HepG2 (cell line): ENCODE results near the gene GALR3. TPM values are rescaled to one million over a fixed set of nuclear protein-coding genes. Genes with fewer than 3 reads are reported as not detected.

ENCODE experiments used
- ARNT2 ChIP-seq: sonication (generic); formaldehyde crosslinking; IDR thresholded peaks from 2 replicates; pipeline ENCODE4 v1.8.0; 2022; ENCODE audit warnings: mild to moderate bottlenecking, low read depth, missing genetic modification reagents, moderate library complexity
- ATF7-NPFF ChIP-seq: sonication (generic); formaldehyde crosslinking; IDR thresholded peaks from 2 replicates; pipeline ENCODE4 v1.8.1; 2023; ENCODE audit warnings: mild to moderate bottlenecking, low read depth, missing genetic modification reagents, moderate library complexity
- HMGA1 ChIP-seq: sonication (generic); formaldehyde crosslinking; conservative IDR thresholded peaks from 2 replicates; pipeline ENCODE4 v1.4.0; 2020; ENCODE audit warnings: missing genetic modification reagents
- HOXD1 ChIP-seq: sonication (generic); formaldehyde crosslinking; IDR thresholded peaks from 2 replicates; pipeline ENCODE4 v1.5.0; 2020; ENCODE audit warnings: missing genetic modification reagents
- KLF15 ChIP-seq: sonication (generic); formaldehyde crosslinking; IDR thresholded peaks from 2 replicates; pipeline ENCODE4 v1.8.1; 2023; ENCODE audit warnings: borderline replicate concordance, mild to moderate bottlenecking, inconsistent platforms, missing genetic modification reagents, mixed read lengths
- KMT2B ChIP-seq: IDR thresholded peaks from 2 replicates; pipeline ENCODE4 v1.6.1; 2016; ENCODE audit warnings: missing genetic modification reagents, missing compliant biosample characterization
- MIXL1 ChIP-seq: IDR thresholded peaks from 2 replicates; pipeline ENCODE4 v1.6.1; 2016
- MYC ChIP-seq: sonication (generic); formaldehyde crosslinking; IDR thresholded peaks from 2 replicates; pipeline ENCODE4 v1.9.0; 2021; ENCODE audit warnings: missing genetic modification reagents, borderline replicate concordance
- NR1H2 ChIP-seq: sonication (generic); formaldehyde crosslinking; IDR thresholded peaks from 2 replicates; pipeline ENCODE4 v1.8.1; 2022; ENCODE audit warnings: low read depth, missing genetic modification reagents, borderline replicate concordance
- PITX1 ChIP-seq: sonication (generic); formaldehyde crosslinking; IDR thresholded peaks from 2 replicates; pipeline ENCODE4 v1.5.1; 2020; ENCODE audit warnings: mild to moderate bottlenecking, missing genetic modification reagents
- RFX5 ChIP-seq: IDR thresholded peaks from 2 replicates; pipeline ENCODE4 v1.6.1; 2011; ENCODE audit warnings: low read depth, low read length, improper control_type of control experiment
- SMC3 ChIP-seq: IDR thresholded peaks from 2 replicates; pipeline ENCODE4 v1.6.1; 2011; ENCODE audit warnings: low read length, improper control_type of control experiment
- ZFP1 ChIP-seq: IDR thresholded peaks from 2 replicates; pipeline ENCODE4 v1.6.1; 2016
- ZFP41 ChIP-seq: sonication (generic); formaldehyde crosslinking; IDR thresholded peaks from 2 replicates; pipeline ENCODE4 v1.4.0; 2020; ENCODE audit warnings: mild to moderate bottlenecking, missing genetic modification reagents, borderline replicate concordance
- ZNF441 ChIP-seq: sonication (generic); formaldehyde crosslinking; IDR thresholded peaks from 2 replicates; pipeline ENCODE4 v1.7.0; 2021; ENCODE audit warnings: missing genetic modification reagents, borderline replicate concordance
- ZNF501 ChIP-seq: sonication (generic); formaldehyde crosslinking; IDR thresholded peaks from 2 replicates; pipeline ENCODE4 v1.5.1; 2020; ENCODE audit warnings: mild to moderate bottlenecking, moderate library complexity, missing genetic modification reagents
- ZNF768 ChIP-seq: sonication (generic); formaldehyde crosslinking; IDR thresholded peaks from 2 replicates; pipeline ENCODE4 v1.4.0; 2020; ENCODE audit warnings: missing genetic modification reagents
- ZSCAN31 ChIP-seq: sonication (generic); formaldehyde crosslinking; IDR thresholded peaks from 2 replicates; pipeline ENCODE4 v1.5.0; 2020; ENCODE audit warnings: low read depth, mild to moderate bottlenecking, missing genetic modification reagents
- polyA plus RNA-seq, 8 experiments: library from polyadenylated mRNA; depleted of rRNA in 3 of 8; stranded (reverse) in 7 of 8; unstranded in 1 of 8; fragments of >200 nt; fragmentation: Illumina TruSeq in 4 of 8; extraction: Trizol in 4 of 8; gene quantifications; 2 replicates each; pipeline versions ENCODE4 v1.2.1 to v1.2.3, GENCODE V29; 2011 to 2016; ENCODE audit warnings: low read depth in 4 of 8, missing spikeins in 1 of 8, mixed read lengths in 1 of 8; ENCODE audit not compliant: insufficient read depth in 1 of 8
- total RNA-seq, 5 experiments: library from RNA; depleted of rRNA; stranded (reverse); fragments of >200 nt; fragmentation: Illumina TruSeq; extraction: Trizol; gene quantifications; 2 replicates each; pipeline ENCODE4 v1.2.3, GENCODE V29; 2016; ENCODE audit warnings: low read depth in 1 of 5
- TF ChIP-seq, protein P1 (sequence below): IDR thresholded peaks from 2 replicates; pipeline ENCODE4 v1.6.1; 2016
- TF ChIP-seq, protein P2 (sequence below): IDR thresholded peaks from 2 replicates; pipeline ENCODE4 v1.6.1; 2016; ENCODE audit warnings: mild to moderate bottlenecking, missing biosample characterization, missing genetic modification reagents
- TF ChIP-seq, protein P3 (sequence below): sonication (generic); formaldehyde crosslinking; conservative IDR thresholded peaks from 2 replicates; pipeline ENCODE4 v1.5.0; 2020; ENCODE audit warnings: missing genetic modification reagents
- TF ChIP-seq, protein P4 (sequence below): sonication (generic); formaldehyde crosslinking; IDR thresholded peaks from 2 replicates; pipeline ENCODE4 v1.9.0; 2021; ENCODE audit warnings: mild to moderate bottlenecking, missing genetic modification reagents

The GALR3 gene
- total and polyA plus RNA-seq, 2 of the 13 experiments (the other 11 are each of a cell fraction or from before 2014, with no cell fraction given), result 0.13 TPM; not detected in 1

DNA sequence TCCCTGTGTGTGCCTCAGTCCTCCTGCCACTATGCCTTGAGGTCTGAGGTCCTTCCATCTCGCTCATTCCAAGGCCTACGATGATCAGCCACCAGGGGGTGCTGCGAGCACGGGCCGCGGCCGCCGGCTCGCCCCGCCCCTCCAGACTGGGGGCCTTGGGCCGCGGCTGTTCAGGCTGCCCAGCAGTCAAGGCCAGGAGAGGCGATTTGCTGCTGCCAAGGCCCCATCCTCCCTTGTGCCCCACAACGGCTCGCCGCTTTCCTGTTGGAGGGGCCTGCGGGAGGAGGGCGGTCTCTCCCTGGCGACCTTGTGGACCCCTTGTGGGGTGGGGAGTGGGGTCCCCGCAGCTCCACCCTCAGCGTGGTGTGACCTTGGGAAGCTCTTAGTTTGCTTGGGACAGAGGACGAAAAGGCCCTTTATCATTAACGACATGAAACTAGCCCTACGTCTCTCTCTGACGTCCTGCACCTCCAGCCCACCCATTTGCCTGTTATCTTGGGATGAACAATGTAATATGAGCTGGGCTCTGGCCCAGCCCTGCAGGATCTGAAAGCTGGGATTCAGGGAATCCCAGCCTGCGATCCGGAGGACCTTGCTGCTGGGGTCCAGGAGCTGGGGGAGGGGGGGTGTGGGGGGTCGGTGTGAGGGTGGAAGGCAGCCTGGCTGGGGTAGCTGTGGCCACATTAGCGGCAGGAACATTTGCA lies 5.3 kb upstream of the GALR3 start (continued):
- TF ChIP-seq KLF15, result 0 out of 2 replicates have a peak, but pooled peaks have one; percentile 66
- TF ChIP-seq, protein P1, sequence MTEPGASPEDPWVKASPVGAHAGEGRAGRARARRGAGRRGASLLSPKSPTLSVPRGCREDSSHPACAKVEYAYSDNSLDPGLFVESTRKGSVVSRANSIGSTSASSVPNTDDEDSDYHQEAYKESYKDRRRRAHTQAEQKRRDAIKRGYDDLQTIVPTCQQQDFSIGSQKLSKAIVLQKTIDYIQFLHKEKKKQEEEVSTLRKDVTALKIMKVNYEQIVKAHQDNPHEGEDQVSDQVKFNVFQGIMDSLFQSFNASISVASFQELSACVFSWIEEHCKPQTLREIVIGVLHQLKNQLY (CRISPR knock-in tag), result peak; percentile 29; the same call in 1 of the 2 replicates
- TF ChIP-seq HMGA1 (CRISPR knock-in tag), result no peak
- peak; percentile 27; the same call in 1 of the 2 replicates for TF ChIP-seq RFX5
- TF ChIP-seq ZSCAN31, result 0 out of 2 replicates have a peak, but pooled peaks have one; percentile 69
- TF ChIP-seq, protein P2, sequence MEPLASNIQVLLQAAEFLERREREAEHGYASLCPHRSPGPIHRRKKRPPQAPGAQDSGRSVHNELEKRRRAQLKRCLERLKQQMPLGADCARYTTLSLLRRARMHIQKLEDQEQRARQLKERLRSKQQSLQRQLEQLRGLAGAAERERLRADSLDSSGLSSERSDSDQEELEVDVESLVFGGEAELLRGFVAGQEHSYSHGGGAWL (CRISPR knock-in tag), result peak; percentile 44; the same call in 1 of the 2 replicates
- TF ChIP-seq MIXL1, result peak; percentile 62; the same call in 1 of the 2 replicates
- peak; percentile 77 for TF ChIP-seq ZNF768 (CRISPR knock-in tag)
- TF ChIP-seq, protein P3, sequence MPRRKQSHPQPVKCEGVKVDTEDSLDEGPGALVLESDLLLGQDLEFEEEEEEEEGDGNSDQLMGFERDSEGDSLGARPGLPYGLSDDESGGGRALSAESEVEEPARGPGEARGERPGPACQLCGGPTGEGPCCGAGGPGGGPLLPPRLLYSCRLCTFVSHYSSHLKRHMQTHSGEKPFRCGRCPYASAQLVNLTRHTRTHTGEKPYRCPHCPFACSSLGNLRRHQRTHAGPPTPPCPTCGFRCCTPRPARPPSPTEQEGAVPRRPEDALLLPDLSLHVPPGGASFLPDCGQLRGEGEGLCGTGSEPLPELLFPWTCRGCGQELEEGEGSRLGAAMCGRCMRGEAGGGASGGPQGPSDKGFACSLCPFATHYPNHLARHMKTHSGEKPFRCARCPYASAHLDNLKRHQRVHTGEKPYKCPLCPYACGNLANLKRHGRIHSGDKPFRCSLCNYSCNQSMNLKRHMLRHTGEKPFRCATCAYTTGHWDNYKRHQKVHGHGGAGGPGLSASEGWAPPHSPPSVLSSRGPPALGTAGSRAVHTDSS (CRISPR knock-in tag), result 0 out of 2 replicates have a peak, but pooled peaks have one; percentile 63
- TF ChIP-seq ZFP41, result no peak
- no peak for TF ChIP-seq NR1H2
- peak; percentile 76; the same call in 1 of the 2 replicates for TF ChIP-seq MYC (CRISPR knock-in tag)
- peak; percentile 84 for TF ChIP-seq PITX1 (CRISPR knock-in tag)
- TF ChIP-seq ATF7-NPFF, result peak; percentile 53
- TF ChIP-seq HOXD1 (CRISPR knock-in tag), result peak; percentile 86
- TF ChIP-seq KMT2B, result peak; percentile 65; the same call in 1 of the 2 replicates
- peak; percentile 92 for TF ChIP-seq ZNF501 (CRISPR knock-in tag)
- peak; percentile 53; the same call in 1 of the 2 replicates for TF ChIP-seq ARNT2
- TF ChIP-seq ZNF441, result peak; percentile 41; the same call in 1 of the 2 replicates
- TF ChIP-seq ZFP1 (CRISPR knock-in tag), result 0 out of 2 replicates have a peak, but pooled peaks have one; percentile 67
- TF ChIP-seq, protein P4, sequence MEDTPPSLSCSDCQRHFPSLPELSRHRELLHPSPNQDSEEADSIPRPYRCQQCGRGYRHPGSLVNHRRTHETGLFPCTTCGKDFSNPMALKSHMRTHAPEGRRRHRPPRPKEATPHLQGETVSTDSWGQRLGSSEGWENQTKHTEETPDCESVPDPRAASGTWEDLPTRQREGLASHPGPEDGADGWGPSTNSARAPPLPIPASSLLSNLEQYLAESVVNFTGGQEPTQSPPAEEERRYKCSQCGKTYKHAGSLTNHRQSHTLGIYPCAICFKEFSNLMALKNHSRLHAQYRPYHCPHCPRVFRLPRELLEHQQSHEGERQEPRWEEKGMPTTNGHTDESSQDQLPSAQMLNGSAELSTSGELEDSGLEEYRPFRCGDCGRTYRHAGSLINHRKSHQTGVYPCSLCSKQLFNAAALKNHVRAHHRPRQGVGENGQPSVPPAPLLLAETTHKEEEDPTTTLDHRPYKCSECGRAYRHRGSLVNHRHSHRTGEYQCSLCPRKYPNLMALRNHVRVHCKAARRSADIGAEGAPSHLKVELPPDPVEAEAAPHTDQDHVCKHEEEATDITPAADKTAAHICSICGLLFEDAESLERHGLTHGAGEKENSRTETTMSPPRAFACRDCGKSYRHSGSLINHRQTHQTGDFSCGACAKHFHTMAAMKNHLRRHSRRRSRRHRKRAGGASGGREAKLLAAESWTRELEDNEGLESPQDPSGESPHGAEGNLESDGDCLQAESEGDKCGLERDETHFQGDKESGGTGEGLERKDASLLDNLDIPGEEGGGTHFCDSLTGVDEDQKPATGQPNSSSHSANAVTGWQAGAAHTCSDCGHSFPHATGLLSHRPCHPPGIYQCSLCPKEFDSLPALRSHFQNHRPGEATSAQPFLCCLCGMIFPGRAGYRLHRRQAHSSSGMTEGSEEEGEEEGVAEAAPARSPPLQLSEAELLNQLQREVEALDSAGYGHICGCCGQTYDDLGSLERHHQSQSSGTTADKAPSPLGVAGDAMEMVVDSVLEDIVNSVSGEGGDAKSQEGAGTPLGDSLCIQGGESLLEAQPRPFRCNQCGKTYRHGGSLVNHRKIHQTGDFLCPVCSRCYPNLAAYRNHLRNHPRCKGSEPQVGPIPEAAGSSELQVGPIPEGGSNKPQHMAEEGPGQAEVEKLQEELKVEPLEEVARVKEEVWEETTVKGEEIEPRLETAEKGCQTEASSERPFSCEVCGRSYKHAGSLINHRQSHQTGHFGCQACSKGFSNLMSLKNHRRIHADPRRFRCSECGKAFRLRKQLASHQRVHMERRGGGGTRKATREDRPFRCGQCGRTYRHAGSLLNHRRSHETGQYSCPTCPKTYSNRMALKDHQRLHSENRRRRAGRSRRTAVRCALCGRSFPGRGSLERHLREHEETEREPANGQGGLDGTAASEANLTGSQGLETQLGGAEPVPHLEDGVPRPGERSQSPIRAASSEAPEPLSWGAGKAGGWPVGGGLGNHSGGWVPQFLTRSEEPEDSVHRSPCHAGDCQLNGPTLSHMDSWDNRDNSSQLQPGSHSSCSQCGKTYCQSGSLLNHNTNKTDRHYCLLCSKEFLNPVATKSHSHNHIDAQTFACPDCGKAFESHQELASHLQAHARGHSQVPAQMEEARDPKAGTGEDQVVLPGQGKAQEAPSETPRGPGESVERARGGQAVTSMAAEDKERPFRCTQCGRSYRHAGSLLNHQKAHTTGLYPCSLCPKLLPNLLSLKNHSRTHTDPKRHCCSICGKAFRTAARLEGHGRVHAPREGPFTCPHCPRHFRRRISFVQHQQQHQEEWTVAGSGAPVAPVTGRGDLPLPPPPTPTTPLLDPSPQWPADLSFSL (CRISPR knock-in tag), result peak; percentile 39; the same call in 1 of the 2 replicates
- peak; percentile 68 for TF ChIP-seq SMC3
